ENCODE results near the gene EML1. TPM values are rescaled to one million over a fixed set of nuclear protein-coding genes. Genes with fewer than 3 reads are reported as not detected.

Gene EML1
- total and polyA plus RNA-seq, 2 of the 13 experiments (the other 11 are each of a cell fraction or from before 2014, with no cell fraction given): 0.59 to 1.7 TPM

DNA sequence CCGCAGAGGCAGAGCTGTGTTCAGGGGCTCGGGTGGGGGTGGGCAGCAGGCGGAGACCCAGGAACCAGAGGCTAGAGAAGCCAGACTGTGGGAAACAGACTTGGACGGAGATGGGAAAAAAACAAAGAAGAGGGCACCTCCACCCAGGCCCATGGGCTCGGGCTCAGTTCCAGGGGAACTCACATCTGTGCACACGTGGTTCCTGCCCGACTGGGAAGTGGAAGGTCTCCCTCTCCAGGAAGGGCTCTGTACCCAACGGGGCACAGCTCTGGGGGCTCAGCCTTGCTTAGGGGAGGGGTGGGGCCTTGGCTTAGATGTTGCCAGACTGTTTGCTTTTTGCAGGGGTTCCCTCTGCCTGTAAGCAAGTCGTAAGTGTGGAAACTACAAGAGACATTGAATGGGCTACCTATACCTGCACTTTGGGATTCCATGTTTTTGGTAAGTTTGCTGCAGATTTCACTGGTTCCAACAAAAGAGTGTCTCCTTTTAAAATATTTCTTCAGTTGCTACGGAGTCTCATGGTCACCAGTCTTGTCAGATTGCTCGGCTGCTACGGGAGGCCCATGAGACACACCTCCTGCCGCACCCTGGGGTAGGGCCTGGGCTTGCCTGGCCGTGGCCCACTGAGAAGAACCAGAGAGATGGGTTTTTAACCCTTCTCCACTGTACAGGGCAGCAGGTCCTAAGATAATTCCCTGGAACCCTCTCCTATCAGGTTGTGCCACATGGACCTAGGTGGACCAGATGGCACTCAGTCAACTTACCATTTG lies 144.4 kb downstream of the EML1 start (continued):
- TF ChIP-seq ZNF230 (CRISPR knock-in tag; IDR thresholded peaks at IDR 0.05) (no peak), SMARCE1 (IDR thresholded peaks at IDR 0.05; ENCODE audit: borderline replicate concordance) (no peak), ZNF343 (CRISPR knock-in tag; IDR thresholded peaks at IDR 0.05) (no peak), NFE2 (CRISPR knock-in tag; IDR thresholded peaks at IDR 0.05) (no peak)
- TF ChIP-seq, protein P1, sequence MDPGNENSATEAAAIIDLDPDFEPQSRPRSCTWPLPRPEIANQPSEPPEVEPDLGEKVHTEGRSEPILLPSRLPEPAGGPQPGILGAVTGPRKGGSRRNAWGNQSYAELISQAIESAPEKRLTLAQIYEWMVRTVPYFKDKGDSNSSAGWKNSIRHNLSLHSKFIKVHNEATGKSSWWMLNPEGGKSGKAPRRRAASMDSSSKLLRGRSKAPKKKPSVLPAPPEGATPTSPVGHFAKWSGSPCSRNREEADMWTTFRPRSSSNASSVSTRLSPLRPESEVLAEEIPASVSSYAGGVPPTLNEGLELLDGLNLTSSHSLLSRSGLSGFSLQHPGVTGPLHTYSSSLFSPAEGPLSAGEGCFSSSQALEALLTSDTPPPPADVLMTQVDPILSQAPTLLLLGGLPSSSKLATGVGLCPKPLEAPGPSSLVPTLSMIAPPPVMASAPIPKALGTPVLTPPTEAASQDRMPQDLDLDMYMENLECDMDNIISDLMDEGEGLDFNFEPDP (CRISPR knock-in tag; conservative IDR thresholded peaks at IDR 0.05): no peak

DNA sequence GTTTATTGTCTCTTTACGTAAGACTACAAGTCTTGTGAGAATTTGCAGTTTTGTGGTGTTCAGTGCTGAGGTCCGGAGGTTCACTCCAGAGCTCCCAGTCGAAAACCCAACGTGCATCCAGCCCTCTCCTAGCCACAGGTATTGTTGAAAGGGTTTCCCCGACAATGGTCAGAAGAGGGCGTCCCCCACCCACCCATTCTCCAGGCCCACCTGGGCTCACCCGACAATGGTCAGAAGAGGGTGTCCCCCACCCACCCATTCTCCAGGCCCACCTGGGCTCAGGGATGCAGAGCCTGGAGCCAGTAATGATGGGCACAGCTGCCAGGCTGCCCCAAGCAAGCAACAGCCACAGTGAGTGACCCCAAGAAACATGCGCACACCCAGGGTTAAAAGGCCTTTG lies 145.2 kb downstream of the EML1 start:
- no TSS peak for BruUV-seq (replicated peaks)
- Histone ChIP-seq H3K9ac (ENCODE audit: insufficient read depth, low read depth, low read length) (no peak overlapping the region), H3K27me3 (ENCODE audit: control insufficient read depth in 1 of 2, insufficient read depth in 2 of 2, low read length in 2 of 2) (no peaks in the 10 kb centered on the region), H3K9me3 (ENCODE audit: low read length) (no peaks in the 10 kb centered on the region), H3K4me3 (replicated peaks in 1 of 3; ENCODE audit: insufficient read depth in 1 of 3, low read depth in 2 of 3, low read length in 3 of 3) (no peak overlapping the region), H3K36me3 (replicated peaks in 1 of 2; ENCODE audit: control insufficient read depth in 1 of 2, insufficient read depth in 2 of 2, low read length in 2 of 2) (no peaks in the 10 kb centered on the region), H4K20me1 (ENCODE audit: insufficient read depth, low read length) (no peaks in the 10 kb centered on the region), H3K27ac (ENCODE audit: extremely low read length, insufficient read depth, low read length) (no peak overlapping the region), H3K4me1 (ENCODE audit: insufficient read depth, low read length) (no peaks in the 10 kb centered on the region; the same call in 1 of the 2 replicates), H3K4me2 (ENCODE audit: low read depth, low read length) (no peak overlapping the region), H3K79me2 (ENCODE audit: insufficient read depth, low read length) (no peaks in the 10 kb centered on the region), H2AFZ (ENCODE audit: low read length) (no peak overlapping the region)
- CTCF ChIA-PET (ENCODE audit: low intra/inter-chr PET ratio, low total read pairs): no interaction called here
- POLR2A ChIA-PET: no interaction called here
- FAIRE-seq: no peak
- TF ChIP-seq TBP (CRISPR knock-in tag; IDR thresholded peaks at IDR 0.05): no peak
- TF ChIP-seq, protein P2, sequence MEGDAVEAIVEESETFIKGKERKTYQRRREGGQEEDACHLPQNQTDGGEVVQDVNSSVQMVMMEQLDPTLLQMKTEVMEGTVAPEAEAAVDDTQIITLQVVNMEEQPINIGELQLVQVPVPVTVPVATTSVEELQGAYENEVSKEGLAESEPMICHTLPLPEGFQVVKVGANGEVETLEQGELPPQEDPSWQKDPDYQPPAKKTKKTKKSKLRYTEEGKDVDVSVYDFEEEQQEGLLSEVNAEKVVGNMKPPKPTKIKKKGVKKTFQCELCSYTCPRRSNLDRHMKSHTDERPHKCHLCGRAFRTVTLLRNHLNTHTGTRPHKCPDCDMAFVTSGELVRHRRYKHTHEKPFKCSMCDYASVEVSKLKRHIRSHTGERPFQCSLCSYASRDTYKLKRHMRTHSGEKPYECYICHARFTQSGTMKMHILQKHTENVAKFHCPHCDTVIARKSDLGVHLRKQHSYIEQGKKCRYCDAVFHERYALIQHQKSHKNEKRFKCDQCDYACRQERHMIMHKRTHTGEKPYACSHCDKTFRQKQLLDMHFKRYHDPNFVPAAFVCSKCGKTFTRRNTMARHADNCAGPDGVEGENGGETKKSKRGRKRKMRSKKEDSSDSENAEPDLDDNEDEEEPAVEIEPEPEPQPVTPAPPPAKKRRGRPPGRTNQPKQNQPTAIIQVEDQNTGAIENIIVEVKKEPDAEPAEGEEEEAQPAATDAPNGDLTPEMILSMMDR (CRISPR knock-in tag; IDR thresholded peaks at IDR 0.05): peak; percentile 46
- no peak for DNase-seq (ENCODE audit: low spot score)
- WGBS (ENCODE audit: low lambda C conversion rate): 68% methylated on average over 8 of the region's 8 CpGs
- ATAC-seq: no peak; the same call in 2 of the 3 replicates
- intact Hi-C loops (cut with micrococcal nuclease; ENCODE audit: unreplicated experiment) (no loop called here), in situ Hi-C loops (cut with HindIII; ENCODE audit: extremely low pct_ligation_motif_present, low pct_unique_long_range_greater_than_20kb) (no loop called here)
